ENCODE measurements around the gene USP47. TPM values are rescaled to one million over a fixed set of nuclear protein-coding genes. Genes with fewer than 3 reads are reported as not detected.

The USP47 gene
- polyA plus RNA-seq, 1 donor from 2014 or later, result 92.6 TPM

- Histone ChIP-seq H3K27ac (ENCODE audit: low read length) (no peak overlapping the region), H3K36me3 (ENCODE audit: insufficient read depth, low read length) (no peaks in the 10 kb centered on the region), H3K9ac (ENCODE audit: low read length) (no peak overlapping the region), H4K20me1 (ENCODE audit: insufficient read depth) (no peaks in the 10 kb centered on the region), H3K9me2 (ENCODE audit: insufficient read depth, low read length) (no peaks in the 10 kb centered on the region), H3K4me3 (ENCODE audit: low read length) (no peak overlapping the region), H3F3A (ENCODE audit: insufficient read depth, low read length, poor library complexity, severe bottlenecking) (no peaks in the 10 kb centered on the region), H3K4me2 (ENCODE audit: low read length) (no peak overlapping the region), H3K27me3 (ENCODE audit: insufficient read depth, low read depth, low read length) (no peaks in the 10 kb centered on the region), H3K9me3 (ENCODE audit: low read length) (no peaks in the 10 kb centered on the region), H3K79me2 (replicated peaks; ENCODE audit: insufficient read depth, low read length) (no peaks in the 10 kb centered on the region), H2AFZ (ENCODE audit: low read depth, low read length) (no peak overlapping the region)
- TF ChIP-seq SMC3 (conservative IDR thresholded peaks at IDR 0.05; ENCODE audit: poor library complexity) (no peak), EP300 (conservative IDR thresholded peaks at IDR 0.05; ENCODE audit: poor library complexity, severe bottlenecking) (no peak), REST (IDR thresholded peaks at IDR 0.05; ENCODE audit: borderline replicate concordance) (no peak), TAF1 (IDR thresholded peaks at IDR 0.05; ENCODE audit: low read depth) (no peak), EZH2 (IDR thresholded peaks at IDR 0.05; ENCODE audit: borderline replicate concordance, insufficient read depth, low read length, poor library complexity, severe bottlenecking) (no peak), POLR2AphosphoS5 (IDR thresholded peaks at IDR 0.05) (no peak)
Measured at GRCh38 chr11:11982975-11983374, 141.2 kb downstream of the USP47 start.

GRCh38 chr11:11983427-11983826 lies 141.7 kb downstream of the USP47 start:
- no peaks in the 10 kb centered on the region for H3K27me3 ChIP-seq (ENCODE audit: insufficient read depth, low read depth, low read length)
- H3K9ac ChIP-seq (ENCODE audit: low read length), result no peak overlapping the region
- TF ChIP-seq EP300 (conservative IDR thresholded peaks at IDR 0.05; ENCODE audit: poor library complexity, severe bottlenecking), result no peak
- no peak for TF ChIP-seq TAF1 (IDR thresholded peaks at IDR 0.05; ENCODE audit: low read depth)
- no peak for TF ChIP-seq POLR2AphosphoS5 (IDR thresholded peaks at IDR 0.05)
- no peak for TF ChIP-seq CTCF (IDR thresholded peaks at IDR 0.05; ENCODE audit: poor library complexity, severe bottlenecking)
- TF ChIP-seq RAD21 (conservative IDR thresholded peaks at IDR 0.05), result no peak
- no peak for TF ChIP-seq REST (IDR thresholded peaks at IDR 0.05; ENCODE audit: borderline replicate concordance)
- no peak for TF ChIP-seq EZH2 (IDR thresholded peaks at IDR 0.05; ENCODE audit: borderline replicate concordance, insufficient read depth, low read length, poor library complexity, severe bottlenecking)
- TF ChIP-seq MXI1 (conservative IDR thresholded peaks at IDR 0.05; ENCODE audit: poor library complexity, severe bottlenecking), result no peak
- no peak for TF ChIP-seq SMC3 (conservative IDR thresholded peaks at IDR 0.05; ENCODE audit: poor library complexity)
- H2AFZ ChIP-seq (ENCODE audit: low read depth, low read length), result no peak overlapping the region
- no peaks in the 10 kb centered on the region for H3K79me2 ChIP-seq (replicated peaks; ENCODE audit: insufficient read depth, low read length)
- no peaks in the 10 kb centered on the region for H3K36me3 ChIP-seq (ENCODE audit: insufficient read depth, low read length)
- H3F3A ChIP-seq (ENCODE audit: insufficient read depth, low read length, poor library complexity, severe bottlenecking), result no peaks in the 10 kb centered on the region
- no peaks in the 10 kb centered on the region for H4K20me1 ChIP-seq (ENCODE audit: insufficient read depth)
- H3K4me3 ChIP-seq (ENCODE audit: low read length), result no peak overlapping the region
- H3K27ac ChIP-seq (ENCODE audit: low read length), result no peak overlapping the region
- H3K9me2 ChIP-seq (ENCODE audit: insufficient read depth, low read length), result no peaks in the 10 kb centered on the region
- H3K9me3 ChIP-seq (ENCODE audit: low read length), result no peaks in the 10 kb centered on the region
- no peak overlapping the region for H3K4me2 ChIP-seq (ENCODE audit: low read length)
